GM19238 (cell line): Measurements from ENCODE around the gene ATP6V1C2.
"Not testable (repeated sequence)": the region's sequence is repeated elsewhere in the genome, so short reads cannot be mapped to it uniquely, and the experiment has no call there.

Experiments
- DNase-seq: peaks from one replicate; pipeline ENCODE4 v3.0.0; 2011; ENCODE audit warnings: low spot score; ENCODE audit not compliant: insufficient read length

The ATP6V1C2 gene

DNA sequence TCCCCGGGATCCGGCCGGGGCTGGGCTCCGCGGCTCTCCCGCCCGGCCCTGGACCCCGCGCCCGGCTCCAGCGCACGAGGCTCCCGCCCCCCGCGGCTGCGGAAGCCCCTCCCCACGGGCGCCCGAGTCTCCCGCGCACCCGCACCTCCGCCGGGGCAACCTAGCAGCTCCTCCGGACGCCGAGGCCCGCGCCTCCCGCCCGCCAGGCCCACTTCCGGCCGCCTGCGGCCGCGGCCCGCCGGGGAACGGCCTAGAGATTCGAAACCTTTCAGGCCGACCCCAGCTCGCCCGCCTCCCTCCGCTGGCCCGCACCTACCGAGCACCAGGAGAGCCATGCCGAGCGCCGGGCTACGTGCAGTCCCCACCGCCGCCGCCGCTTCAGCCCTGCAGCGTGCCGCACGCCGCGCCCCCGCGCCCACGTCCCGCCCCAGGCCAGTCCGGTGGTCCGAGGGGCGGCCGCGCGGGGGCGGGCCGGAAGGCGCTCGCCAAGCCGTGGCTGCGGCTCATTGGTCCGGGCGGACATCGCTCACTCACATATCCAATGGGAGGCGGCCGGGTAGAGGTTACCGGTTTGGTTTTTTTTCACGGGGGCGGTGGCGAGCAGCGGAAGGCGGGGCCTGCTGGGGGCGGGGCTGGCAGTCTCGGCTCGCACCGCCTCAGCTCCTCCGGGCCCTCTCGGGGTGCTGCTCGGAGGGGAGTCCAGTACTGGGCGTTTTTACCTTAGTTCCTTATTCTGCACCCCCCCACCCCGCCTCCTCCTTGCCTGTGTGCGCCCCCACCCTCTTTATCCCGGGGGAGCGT lies 91.1 kb downstream of the ATP6V1C2 start, which contains the start of gene PDIA6:
PDIA6 (minus strand) TSS at position 424 of the 801 bp plus-strand sequence; CDS start at position 335, 89 bp downstream.
- DNase-seq, result peak; percentile 93

DNA sequence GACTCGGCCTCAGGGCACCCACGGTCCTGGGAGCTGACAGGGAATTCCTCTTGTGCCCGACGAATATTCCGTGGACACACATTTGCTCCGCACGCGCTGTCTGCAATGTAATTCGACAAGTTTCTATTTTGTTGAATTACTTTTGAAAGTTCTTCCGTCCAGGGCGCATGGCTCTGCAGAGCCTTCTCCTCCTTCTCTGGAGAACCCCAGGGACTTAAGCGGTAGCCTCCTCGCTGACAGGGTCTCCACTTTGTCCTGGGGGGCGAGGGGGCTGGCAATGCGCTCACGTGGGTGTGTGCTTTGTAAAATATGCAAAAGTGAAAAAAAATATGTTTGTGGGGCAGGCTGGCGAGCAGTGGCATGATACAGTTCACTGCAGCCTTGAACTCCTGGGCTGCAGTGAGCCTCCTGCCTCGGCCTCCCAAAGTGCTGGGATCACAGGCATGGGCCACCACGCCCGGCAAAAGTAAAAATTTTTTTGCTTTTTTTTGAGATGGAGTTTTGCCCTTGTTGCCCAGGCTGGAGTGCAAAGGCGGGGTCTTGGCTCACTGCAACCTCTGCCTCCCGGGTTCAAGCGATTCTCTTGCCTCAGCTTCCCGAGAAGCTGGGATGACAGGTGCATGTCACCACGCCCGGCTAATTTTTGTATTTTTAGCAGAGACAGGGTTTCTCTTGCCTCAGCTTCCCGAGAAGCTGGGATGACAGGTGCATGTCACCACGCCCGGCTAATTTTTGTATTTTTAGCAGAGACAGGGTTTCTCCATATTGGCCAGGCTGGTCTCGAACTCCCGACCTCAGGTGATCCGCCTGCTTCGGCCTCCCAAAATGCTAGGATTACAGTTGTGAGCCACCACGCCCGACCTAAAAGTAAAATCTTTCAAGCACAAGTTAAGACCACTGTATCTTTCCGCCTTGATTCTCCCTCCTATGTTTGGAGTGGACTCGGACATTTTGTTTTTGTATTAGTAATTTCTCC lies 92.0 kb downstream of the ATP6V1C2 start:
- DNase-seq, result not testable (repeated sequence)

GRCh38 chr2:10814142-10814541 lies 92.7 kb downstream of the ATP6V1C2 start:
- no peak for DNase-seq

DNA sequence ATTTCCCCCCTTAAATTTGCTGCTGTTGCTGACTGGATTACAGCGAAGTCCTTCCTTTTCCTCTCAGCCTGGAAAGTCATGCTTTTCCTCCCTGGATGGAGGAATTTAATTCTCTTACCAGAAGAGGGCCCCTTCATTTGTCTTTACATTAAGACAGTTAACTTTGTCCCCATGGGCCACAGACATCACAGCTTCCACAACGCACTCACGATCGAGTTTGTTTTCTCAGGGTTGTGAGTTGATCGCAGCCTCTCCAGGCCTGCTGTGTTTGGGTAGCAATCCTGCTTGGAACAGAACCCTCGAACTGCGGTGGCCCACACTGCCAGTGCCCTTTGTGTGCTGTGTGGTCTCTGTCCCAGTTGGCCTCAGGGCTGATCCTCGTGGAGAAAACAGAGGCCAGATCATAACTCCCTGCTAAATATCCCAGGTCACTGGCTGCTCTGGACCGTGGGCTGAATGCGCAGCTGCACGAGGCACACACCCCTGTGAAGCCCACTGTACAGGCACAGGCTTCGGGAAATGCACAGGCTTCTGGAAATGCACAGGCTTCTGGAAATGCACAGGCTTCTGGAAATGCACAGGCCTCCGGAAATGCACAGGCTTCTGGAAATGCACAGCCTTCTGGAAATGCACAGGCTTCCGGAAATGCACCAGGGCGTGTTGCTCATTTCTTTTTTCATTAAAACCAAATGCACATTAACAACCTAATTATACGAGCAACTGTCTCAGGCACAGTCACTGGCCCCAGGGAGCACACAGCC lies 93.3 kb downstream of the ATP6V1C2 start:
- DNase-seq, result no peak

DNA sequence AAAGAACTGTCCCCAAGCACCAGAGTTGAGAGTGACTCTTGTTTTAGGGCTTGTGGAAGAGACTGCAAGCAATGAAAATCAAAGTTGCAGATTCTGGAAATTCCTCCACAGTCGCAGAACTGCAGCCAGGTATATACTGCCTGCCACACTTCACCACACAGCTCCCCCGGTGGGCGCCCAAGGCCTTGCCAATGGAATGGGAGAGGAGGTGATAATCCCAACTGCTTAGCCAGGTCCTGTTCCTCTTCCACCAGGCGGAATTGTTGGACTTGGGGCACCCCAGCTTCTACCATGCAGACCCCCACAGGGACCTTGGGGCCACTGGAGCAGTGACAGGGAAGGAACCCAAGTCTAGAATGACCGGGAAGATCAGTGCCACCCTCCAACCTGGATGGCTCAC lies 96.0 kb downstream of the ATP6V1C2 start:
- no peak for DNase-seq

DNA sequence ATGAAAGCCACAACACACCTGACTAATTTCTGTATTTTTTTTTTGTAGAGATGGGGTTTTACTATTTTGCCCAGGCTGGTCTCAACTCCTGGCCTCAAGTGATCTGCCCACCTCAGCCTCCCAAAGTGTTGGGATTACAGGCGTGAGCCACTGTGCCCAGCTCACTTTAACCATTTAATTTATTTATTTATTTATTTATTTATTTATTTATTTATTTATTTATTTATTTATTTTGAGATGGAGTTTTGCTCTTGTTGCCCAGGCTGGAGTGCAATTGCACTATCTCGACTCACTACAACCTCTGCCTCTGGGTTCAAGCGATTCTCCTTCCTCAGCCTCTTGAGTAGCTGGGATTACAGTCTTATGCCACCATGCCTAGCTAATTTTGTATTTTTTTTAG lies 96.9 kb downstream of the ATP6V1C2 start:
- DNase-seq, result not testable (repeated sequence)

DNA sequence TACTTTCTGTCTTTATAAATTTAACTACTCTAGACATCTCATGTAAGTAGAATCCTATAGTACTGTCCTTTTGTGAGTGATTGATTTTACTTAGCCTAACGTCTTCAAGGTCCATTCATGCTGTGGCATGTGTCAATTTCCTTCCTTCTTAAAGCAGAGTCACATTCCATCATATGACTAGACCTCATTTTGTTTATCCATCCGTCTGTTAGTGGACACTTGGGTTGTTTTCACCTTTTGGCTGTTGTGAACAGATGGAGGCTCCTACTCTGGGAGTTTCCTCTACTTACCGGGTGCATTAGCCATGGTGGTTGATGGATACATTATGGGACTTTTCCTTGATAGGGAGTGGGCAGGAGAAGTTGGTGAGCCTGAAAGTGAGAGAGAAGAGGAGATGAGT lies 97.6 kb downstream of the ATP6V1C2 start:
- DNase-seq, result no peak

- no peak for DNase-seq
These were observed 98.4 kb downstream of the ATP6V1C2 start for GRCh38 chr2:10819714-10820314.

DNA sequence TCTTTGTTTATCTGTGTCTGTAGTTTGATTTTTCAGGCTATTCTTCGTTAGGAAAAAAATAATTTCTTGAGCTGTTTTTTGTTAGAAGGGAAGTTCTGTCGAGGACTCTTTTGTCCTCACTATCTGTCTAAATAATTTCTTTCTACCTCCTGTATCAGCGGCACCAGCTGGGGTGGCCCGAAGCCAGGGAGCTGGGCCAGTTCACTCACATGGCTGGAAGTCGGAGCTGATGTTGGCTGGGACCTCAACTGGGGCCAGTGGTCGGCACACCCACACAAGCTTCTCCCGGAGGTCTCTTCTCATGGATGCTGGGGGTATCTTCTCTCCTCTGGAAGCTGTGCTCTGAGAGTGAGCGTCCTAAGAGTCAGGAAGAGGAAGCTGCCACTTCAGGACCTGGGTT lies 99.1 kb downstream of the ATP6V1C2 start:
- no peak for DNase-seq

DNA sequence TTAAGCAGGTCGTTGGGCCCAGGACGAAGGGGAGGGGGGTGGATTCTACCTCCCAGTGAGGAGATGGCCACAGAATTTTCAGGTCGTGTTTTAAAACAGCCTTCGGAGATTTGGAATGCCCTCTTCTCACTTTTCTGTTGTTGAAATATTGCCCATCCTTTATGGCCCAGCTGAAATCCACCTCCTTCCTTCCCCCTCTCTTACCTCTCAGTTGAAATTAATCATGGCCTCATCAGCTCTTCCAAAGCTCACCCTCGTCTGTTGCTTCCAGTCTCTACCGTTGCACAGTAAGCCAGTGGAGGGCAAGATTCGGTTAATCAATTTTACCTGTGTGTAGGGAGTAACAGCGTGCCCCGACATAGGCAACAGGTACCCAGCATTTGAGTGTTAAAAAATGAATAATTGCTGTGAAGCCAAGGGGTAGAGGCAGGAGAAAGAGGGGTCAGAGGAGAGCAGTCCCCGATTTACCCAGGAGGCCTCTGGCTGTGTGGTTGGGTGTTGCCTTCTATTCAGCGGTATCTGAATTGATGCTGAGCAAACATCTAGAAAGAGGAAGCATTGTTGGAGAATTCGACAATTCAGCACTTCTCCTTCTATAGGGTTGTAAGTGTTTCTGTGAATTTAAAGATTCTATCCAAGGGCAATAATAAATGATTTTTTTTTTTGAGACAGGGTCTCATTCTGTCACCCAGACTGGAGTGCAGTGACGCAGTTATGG lies 99.7 kb downstream of the ATP6V1C2 start:
- DNase-seq, result no peak

- no peak for DNase-seq
These were observed 102.8 kb downstream of the ATP6V1C2 start for GRCh38 chr2:10824191-10824590.

DNA sequence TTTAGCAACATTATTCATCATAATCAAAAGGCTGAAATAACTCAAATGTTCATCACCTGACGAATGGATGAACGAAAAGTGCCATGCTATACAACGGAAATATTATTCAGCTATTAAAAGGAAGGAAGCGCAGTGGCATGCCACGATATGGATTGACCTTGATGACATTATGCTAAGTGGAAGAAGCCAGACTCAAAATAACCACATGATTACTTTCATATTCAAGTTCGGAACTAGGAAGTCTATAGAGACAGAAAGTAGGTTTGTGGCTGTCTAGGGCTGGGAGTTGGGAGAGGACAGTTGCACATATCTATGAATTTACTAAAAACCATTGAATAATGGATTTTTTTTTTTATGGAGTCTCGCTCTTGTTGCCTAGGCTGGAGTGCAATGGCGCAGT lies 104.6 kb downstream of the ATP6V1C2 start:
- DNase-seq, result no peak

DNA sequence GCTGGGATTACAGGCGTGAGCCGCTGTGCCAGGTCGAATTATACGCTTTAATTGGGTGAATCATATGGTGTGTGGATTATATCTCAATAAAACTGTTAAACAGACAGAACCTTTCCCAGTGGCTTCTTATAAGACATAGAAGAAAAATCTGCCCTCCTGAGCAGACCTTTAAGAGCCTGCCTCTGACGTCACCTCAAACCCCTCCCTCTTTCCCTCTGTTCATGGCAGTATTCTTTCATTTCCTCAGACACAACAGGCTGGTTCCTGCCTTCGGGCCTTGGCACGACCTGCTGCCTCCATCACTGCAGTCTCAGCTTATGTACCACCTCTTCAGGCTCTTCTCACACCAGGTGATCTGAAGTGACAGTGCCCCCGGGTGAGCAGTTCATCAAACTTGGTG lies 105.2 kb downstream of the ATP6V1C2 start:
- DNase-seq, result no peak

DNA sequence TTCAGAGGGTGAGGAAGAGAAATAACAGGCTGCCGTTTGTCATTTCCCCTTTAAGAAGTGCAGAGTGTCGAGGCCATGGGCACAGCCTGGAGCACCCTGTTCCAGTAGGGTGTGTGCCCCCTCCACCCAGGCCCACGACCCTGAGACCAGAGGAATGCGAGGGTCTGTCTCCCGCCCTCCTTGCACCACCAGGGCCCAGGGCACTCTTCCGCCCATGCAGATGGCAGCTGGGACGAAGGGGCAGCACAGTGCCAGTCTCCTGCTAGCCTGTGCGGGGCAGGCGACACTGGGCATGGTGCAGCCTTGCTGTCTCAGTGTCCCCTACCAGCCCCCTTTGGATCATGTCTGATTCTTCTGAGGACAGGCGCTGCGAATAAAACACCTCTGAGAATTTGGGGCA lies 106.9 kb downstream of the ATP6V1C2 start:
- no peak for DNase-seq

DNA sequence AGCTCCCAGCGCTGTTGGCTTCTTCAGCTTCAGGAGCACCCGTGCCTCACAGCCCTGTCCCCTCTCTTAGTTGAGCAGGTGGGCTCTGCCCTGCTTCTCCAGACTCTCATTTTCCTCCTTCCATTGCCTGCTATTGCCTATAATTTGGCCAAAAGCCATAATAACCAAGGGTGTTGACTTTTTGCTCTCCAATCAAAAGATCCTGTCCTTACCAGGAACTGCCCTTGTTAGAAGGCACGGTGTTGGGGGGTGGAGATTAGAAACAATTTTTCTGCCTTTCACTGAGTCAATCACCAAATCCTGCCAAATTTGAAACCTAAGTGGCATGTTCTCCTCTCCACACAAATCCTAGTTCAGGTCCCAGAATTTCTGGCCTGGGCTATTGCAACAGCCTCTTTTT lies 107.9 kb downstream of the ATP6V1C2 start:
- DNase-seq, result no peak

DNA sequence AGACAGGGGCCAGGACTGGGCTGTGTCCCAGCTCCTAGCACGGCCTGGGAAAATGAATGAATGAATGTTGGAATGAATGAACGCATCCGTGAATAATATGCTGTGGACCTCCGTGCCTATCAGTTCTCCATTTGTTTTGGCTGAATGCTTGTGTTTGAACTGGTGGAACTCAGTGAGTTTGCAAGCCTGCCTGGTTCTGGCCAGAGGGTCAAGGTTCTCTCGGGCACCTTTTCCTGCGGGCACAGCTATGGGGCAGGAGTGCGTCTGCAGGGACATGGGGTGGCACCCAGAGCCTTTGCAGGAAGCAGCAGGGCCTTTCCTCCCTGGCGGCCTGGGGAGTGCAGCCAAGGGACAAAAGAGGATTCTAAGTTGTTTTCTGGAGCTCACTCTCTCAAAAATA lies 108.8 kb downstream of the ATP6V1C2 start:
- DNase-seq, result no peak

GRCh38 chr2:10830641-10831399 lies 109.4 kb downstream of the ATP6V1C2 start:
- no peak for DNase-seq

- no peak for DNase-seq
These were observed 110.1 kb downstream of the ATP6V1C2 start for GRCh38 chr2:10831400-10831985.

- peak; percentile 72 for DNase-seq
These were observed 110.9 kb downstream of the ATP6V1C2 start for GRCh38 chr2:10832203-10832936.
